Renal cortex interstitium (tissue), 11 donors: ENCODE data around the gene SLC18A2. TPM values are rescaled to one million over a fixed set of nuclear protein-coding genes. Genes with fewer than 3 reads are reported as not detected.
"Not testable (repeated sequence)": the region's sequence is repeated elsewhere in the genome, so short reads cannot be mapped to it uniquely, and the experiment has no call there.

Experiments used
- DNase-seq, 11 donors: peaks; one replicate each; pipeline ENCODE4 v3.0.0-alpha.2; 2013; ENCODE audit warnings: low read depth in 9 of 11, low spot score in 4 of 11; ENCODE audit errors: extremely low read depth in 1 of 11
- polyA plus RNA-seq, 3 donors: library from polyadenylated mRNA; unstranded; fragments of 120-200 nt; gene quantifications; one replicate each; pipeline ENCODE4 v1.2.1, GENCODE V29; 2013; ENCODE audit not compliant: insufficient read length in 3 of 3

Gene SLC18A2
- polyA plus RNA-seq, 3 donors = 0.62 to 1.1 (median 1.1) TPM

DNA sequence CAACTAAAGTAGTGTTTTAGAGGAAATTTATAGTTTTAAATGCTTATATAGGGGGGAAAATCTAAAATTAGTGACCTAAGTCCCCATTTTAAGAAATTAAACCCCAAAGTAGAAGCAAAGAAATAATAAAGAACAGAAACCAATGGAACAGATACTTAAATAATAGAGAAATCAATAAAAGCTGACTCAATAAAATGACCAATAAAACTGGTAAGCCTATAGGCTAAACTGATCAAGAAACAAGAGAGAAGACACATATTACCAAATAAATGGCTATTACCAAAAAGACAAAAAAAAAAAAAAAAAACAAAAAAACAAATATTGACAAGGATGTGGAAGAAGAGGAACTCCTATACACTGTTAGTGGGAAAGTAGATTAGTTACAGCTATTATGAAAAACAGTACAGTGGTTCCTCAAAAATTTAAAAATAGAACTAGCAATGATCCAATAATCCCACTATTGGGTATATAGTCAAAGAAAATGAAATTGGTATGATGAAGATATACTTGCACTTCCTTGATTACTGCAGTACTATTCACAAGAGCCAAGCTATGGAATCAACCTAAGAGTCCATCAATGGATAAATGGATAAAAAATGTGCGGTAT lies 53.2 kb downstream of the SLC18A2 start:
- no peak for DNase-seq

DNA sequence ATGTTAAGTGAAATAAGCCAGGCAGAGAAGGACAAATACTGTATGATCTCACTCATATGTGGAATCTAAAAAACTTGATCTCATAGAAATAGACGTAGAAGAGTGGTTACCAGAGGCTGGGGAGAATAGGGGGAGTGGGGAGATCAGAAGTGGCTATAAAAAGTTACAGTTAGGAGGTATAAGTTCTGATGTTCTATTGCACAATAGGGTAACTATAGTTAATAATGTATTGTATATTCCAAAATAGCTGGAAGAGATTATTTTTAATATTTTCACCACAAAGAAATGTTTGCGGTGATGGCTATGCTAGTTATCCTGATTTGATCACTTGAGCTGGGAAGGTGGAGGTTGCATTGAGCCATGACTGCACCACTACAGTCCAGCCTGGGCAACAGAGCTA lies 53.8 kb downstream of the SLC18A2 start:
- no peak for DNase-seq

DNA sequence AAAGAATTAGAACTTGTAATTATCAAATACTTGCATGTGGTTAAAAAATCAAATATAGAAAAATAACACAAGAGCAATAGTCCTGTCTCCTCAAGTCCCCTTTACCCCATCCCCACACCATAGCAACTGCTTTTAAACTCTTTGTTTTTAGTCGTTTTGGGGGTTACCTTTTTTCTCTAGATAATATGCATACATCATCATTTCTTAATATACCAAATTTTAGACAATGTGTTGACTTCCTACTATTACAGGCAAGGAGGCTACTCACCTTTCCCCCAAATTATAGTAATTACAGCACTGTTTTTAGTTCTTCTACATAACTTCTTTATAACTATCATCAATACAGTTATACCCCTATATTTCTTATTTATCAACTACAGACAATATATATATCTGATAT lies 57.3 kb downstream of the SLC18A2 start:
- DNase-seq = no peak

DNA sequence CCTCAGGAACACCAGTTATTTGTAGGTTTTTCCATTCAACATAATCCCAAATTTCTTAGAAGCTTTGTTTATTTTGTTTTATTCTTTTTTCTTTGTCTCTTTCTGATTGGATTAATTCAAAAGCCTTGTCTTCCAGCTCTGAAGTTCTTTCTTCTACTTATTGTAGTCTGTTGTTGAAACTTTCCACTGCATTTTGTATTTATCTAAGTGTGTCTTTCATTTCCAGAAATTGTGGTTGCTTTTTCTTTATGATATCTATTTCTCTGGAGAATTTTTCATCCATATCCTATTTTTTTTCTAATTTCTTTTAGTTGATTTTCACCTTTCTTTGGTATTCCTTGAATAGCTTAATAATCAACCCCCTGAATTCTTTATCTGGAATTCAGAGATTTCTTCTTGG lies 58.5 kb downstream of the SLC18A2 start:
- no peak for DNase-seq

DNA sequence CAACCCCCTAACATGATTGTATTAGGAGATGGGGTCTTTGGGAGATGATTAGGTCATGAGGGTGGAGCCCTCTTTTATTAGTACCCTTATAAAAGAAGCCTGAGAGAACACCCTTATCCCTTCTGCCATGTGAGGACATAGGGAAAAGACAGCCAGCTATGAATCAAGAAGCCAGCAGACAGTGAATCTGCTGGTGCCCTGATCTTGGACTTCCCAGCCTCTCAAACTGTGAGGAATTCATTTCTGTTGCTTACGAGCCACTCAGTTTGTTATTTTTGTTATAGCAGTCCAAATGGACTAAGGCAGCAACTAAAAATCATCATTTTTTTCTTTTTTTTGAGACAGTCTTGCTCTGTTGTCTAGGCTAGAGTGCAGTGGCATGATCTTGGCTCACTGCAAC lies 59.8 kb downstream of the SLC18A2 start:
- no peak for DNase-seq

DNA sequence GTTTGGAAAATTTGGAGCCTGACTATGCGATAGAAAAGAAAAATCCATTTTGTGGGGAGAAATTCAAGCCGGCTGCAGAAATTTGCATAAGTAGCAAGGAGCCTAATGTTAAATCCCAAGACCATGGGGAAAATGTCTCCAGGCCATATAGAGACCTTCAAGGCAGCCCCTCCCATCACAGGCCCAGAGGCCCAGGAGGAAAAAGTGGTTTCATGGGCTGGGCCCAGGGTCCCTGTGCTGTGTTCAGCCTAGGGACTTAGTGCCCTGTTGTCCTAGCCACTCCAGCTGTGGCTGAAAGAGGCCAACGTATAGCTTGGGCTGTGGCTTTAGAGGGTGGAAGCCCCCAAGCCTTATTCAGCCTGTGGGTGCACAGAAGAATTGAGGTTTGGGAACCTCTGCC lies 62.5 kb downstream of the SLC18A2 start:
- not testable (repeated sequence) for DNase-seq

DNA sequence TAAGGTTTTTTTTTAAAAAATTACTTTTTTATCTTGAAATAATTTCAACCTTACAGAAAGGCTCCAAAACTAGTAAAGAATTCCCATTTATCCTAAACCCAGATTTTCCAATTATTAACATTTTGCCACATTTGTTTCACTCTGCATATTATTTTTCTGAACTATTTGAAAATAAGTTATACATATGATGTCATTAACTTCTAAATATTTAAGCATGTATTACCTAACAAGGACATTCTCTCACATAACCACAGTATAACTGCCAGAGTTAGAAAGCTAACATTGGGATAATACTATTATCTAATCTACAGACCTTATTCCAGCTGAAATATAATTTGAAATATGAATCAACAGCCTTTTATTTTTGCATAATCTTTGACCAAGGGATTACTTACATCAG lies 65.8 kb downstream of the SLC18A2 start:
- DNase-seq = no peak

DNA sequence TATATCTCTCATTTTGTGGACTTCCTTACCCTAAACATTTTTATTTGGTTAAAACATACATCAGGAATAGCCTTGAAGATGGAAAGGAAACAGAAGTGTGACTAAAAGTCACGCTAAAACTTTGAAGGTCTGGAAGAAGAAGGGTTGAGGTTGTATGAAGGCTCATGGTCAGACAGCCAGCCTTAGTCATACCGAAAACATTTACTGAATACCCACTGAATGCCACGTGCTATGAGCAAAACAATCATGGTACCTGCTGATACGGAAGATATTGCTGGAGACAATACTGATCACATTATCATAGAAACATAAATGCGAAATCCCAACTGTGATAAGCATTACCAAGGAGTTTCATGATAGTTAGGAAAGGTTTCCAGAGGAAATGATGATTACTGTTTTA lies 70.3 kb downstream of the SLC18A2 start:
- DNase-seq = no peak

DNA sequence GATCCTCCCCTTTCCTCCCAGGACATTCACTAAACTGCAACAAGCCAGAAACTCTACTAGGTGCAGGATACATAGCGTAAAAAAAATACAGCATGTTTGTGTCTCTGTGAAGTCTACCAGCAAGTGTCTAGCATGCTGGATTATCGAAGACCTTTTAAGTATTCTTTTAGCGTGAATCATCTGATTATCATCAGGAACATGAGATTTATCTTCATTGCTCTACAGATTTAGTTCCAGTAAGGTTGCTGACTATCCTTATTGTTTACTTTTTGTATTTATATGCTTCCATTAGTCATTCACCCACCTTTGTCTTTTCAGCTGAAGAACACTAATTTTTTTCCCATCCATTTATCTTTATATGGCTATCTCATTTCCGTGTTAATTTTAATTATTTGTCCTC lies 71.5 kb downstream of the SLC18A2 start:
- DNase-seq = no peak

DNA sequence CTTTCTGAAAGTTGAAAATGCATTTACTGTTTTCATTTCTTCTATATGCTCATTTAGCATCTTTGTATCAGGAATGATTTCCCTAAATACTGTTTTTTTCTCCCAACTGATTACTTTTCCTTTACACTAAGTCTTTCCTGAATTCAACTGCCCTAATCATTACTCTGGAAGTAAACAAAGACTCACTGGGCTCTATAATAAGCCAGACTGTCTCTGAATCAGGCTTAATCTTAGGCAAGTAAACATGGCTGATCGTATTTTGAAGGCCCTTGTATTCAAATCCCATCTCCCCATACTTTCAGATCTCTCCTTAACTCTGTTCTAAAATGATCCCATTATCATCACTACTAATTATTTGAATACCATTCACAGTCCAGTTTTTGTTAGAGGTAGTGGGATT lies 72.7 kb downstream of the SLC18A2 start:
- no peak for DNase-seq

DNA sequence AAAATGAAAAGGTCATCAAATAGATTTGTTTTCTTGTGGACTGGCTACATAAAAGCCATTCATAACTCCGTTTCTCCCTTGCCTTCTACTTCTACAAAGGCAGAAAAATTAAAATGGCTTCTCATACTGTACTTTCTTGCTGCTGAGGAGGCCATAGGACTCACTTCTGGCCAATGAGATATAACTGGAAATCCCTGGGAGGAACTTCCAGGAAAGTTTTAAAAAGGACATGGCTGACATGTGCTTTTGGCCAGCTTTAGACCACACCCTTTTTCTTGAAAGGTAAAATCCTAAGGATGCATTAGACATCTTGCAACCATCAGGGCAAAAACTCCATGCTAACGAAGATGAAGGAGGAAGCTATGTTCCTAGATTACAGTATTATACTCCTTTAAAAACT lies 75.8 kb downstream of the SLC18A2 start:
- DNase-seq = no peak

DNA sequence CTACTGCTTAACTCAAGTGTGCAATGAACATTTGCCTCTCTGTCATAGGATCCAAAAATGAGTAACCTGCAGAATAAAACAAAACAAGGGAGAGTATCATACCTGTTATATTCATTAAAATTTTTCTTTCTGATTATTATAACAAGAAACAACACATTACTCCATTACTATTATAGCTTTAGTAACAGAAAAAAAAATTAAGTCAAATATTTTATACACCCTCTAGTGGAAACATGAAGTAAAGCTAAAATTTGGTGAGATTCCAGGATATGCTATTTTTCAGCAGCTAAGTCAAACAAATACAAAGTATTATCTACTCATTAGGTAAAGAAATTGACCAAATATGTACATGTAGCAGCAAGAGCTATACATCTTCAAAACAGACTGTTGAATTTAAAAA lies 78.0 kb downstream of the SLC18A2 start:
- DNase-seq = no peak

DNA sequence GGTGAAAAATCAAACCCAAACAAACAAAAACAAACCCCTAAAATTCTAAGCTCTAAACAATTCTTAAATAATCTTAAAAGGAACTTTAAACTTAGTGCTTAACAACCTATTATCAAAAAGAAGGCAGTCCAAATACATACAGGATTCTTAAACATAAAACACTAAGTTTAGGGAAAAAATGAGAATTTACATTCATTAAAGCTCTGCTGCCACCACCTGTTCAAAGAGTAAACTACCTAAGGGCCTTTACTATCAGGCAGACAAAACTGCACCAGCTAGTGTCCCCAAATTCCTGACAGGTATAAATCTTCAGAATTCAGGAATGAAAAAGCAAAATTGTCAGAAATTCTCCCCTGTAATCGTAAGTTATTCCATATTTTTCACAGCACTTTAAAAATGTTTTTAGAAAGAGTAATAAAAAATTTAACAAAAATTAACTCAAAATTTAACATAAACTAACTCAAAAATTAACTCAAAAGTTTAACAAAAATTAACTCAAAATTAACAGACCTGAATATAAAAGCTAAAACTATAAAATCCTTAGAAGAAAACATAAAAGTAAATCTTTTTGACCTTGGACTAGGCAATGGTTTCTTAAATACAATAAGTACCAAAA lies 79.2 kb downstream of the SLC18A2 start:
- DNase-seq = peak in 8 of 11 donors; percentile 4 to 33 (median 7)

DNA sequence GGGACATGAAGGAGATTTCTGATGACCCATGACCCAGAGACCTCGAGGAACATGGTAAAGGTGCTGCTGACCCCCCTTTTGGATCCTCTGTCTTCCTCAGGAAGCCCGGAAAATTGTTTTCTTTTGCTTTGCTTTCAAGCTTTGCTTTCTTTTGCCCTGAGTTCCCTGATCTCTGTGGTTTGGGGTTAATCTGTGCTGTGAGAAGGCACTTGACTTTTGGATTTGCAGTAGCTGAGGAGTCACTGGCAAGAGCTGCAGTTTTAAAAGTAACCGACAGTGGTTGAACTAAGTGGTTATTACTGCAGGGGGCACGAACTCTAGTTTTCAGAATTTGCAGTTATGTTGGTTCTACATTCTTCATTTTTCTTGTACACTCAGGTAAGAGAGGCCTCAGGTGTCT lies 81.3 kb downstream of the SLC18A2 start:
- DNase-seq = no peak

DNA sequence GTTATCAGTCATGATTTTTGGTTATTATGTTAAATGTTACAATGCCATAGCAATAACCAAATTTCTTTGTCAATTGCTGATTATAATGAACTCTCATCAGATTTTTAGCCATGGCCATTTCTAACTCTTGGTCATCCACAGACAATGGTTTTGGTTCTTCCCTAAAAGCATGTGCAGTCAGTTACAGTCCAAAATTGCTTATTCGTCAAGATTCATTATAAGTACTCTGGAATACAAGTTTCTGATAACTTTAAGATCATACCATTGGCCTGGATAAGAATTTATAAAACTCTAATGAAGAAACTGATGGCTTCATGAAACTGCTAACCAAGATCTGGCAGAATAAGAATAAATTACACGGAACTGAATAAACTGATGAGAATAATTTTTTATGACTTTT lies 83.5 kb downstream of the SLC18A2 start:
- no peak for DNase-seq

DNA sequence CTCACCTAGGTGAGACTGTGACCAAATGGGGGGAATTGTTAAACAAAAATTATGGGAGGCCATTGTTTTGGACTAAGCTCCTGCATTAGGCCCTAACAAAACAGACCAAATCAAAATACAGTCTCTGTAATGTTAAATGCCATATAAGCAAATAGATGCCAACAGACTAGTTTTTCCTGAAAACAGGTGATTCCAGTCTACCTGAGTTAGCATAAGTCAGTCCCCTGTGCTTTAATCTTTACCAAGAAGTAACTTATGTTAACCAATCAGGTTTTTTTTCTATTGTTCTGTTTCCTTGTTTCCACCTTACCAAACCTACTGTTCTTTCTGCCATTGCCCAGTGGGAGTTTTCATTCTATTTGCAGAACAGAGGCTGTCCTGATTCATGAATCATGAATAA lies 86.3 kb downstream of the SLC18A2 start:
- no peak for DNase-seq

Other genes starting within 250 kb of the SLC18A2 start
- gene SHTN1, start 235.9 kb upstream of the SLC18A2 start, polyA plus RNA-seq = 10 to 100 TPM; 20.7 to 25.6 (median 25.3) TPM
- gene VAX1, start 102.8 kb upstream of the SLC18A2 start, polyA plus RNA-seq = not detected
- gene KCNK18, start 43.6 kb upstream of the SLC18A2 start, polyA plus RNA-seq = not detected
- gene PDZD8, start 134.3 kb downstream of the SLC18A2 start, polyA plus RNA-seq = 10 to 100 TPM; 39.7 to 46.1 (median 41.1) TPM